GM13976 (cell line): ENCODE measurements around the gene KISS1R.

Experiments used
- DNase-seq: peaks from one replicate; pipeline ENCODE4 v3.0.0; 2012; ENCODE audit warnings: low spot score
- CTCF ChIP-seq: IDR thresholded peaks from 2 replicates; pipeline ENCODE4 v1.5.1; 2012; ENCODE audit warnings: borderline replicate concordance, mild to moderate bottlenecking; ENCODE audit not compliant: insufficient read depth; ENCODE audit errors: extremely low read depth, missing control alignments, control extremely low read depth
- in situ Hi-C: fragments of 300-500 bp; cut with MboI; formaldehyde crosslinking; loops from one replicate; pipeline ENCODE4 v1.12.0; 2022; ENCODE audit warnings: low sequenced_read_pairs, mixed read lengths, inconsistent platforms; ENCODE audit not compliant: unreplicated experiment

Gene KISS1R

DNA sequence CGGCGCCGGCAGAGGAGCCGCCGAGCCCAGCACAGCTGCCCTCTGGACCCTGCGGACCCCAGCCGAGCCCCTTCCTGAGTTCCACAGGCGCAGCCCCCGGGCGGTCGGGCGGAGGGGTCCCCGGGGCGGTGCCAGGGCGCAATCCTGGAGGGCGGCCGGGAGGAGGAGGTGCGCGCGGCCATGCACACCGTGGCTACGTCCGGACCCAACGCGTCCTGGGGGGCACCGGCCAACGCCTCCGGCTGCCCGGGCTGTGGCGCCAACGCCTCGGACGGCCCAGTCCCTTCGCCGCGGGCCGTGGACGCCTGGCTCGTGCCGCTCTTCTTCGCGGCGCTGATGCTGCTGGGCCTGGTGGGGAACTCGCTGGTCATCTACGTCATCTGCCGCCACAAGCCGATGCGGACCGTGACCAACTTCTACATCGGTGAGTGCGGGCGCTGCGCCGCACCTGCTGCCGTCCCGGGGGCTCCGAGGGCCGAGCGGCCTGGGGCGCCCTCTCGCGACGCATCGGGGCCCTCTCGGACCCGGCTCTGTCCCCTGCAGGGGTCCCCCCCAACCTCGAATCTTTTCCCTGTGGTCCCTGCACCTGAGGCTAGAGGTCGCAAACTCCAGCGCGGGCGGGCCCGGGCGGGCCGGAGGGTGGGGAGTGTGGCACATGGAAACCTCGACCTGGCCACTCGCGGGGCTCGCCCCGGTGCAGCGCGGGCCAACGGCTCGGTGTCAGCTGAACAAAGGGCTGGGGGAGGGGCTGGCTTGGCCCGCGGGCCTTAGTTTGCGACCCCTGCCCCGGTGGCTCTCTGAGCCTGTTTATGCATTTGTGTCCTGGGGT, at the start of gene KISS1R:
Gene KISS1R, plus strand, starts transcription at position 11 of the 829 bp plus-strand sequence. Its CDS starts 170 bp downstream, at position 181.
- in situ Hi-C loops = loop anchor here (10.0 kb wide), 1 partner anchor 53 kb away; no protein-coding TSS in a partner anchor
- peak; percentile 77 for DNase-seq
- peak; percentile 83 for TF ChIP-seq CTCF

GRCh38 chr19:867855-868457, 49.2 kb upstream of the KISS1R start:
- no peak for DNase-seq
- in situ Hi-C loops = loop anchor here (10.0 kb wide), 1 partner anchor 47 kb away; the partner anchor contains the start of genes KISS1R and R3HDM4
- no peak for TF ChIP-seq CTCF

- no peak for TF ChIP-seq CTCF
- in situ Hi-C loops = loop anchor here (10.0 kb wide), 1 partner anchor 46 kb away; the partner anchor contains the start of genes KISS1R and R3HDM4
- no peak for DNase-seq
Measured at GRCh38 chr19:868458-869244, 48.5 kb upstream of the KISS1R start.

DNA sequence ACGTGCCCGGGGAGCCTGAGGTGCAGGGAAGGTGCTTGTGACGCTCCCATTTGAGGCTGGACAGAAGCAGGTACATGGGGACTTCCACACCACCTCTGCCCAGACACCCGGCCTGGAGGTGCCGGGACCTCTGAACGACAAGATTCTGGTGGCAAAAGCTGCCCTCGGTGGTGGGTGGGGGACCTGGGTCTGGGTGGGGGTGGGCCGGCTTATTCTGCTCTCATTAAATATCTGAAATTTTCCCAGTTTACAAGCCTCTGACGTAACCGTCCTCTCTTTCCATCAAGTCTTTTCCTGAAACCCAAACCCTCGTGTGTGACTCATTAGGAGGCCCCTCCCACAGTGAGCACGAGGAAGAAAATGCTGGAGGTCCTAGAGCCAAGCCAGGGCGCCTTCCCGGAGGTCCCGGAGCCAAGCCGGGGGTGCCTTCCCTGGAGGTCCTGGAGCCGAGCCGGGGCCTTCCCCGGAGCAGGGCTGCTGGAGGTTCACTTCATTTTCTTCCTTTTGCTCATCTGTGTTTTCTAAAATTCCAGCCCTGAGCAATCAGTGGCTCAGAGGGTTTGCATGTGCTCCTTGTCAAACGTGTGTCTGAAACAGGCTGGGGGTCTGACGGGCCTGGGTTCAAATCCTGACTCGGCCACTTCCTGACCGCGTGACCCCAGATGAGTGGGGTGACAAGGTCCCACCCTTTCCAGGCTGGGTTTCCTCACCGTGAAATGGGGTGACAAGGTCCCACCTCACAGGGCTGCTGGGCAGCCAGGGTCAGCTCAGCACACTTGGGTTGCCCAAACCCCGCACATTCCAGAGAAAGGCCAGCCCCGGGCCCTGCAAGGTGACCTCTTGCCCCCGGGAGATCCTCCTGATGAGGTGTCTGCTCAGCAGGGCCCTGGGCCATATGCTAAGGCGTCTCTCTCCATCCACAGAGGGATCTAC, 47.6 kb upstream of the KISS1R start:
- DNase-seq = no peak
- no peak for TF ChIP-seq CTCF
- in situ Hi-C loops = loop anchor here (10.0 kb wide), 1 partner anchor 45 kb away; the partner anchor contains the start of genes KISS1R and R3HDM4

- in situ Hi-C loops = no loop called here
- no peak for DNase-seq
- no peak for TF ChIP-seq CTCF
Measured at GRCh38 chr19:870314-870713, 46.8 kb upstream of the KISS1R start.
